Spinal cord (tissue), 10 donors: ENCODE data around the gene PTGER2. TPM values are rescaled to one million over a fixed set of nuclear protein-coding genes. Genes with fewer than 3 reads are reported as not detected.

Source experiments
- DNase-seq, 6 donors: peaks; one replicate each; pipeline versions ENCODE4 v3.0.0 to v3.0.0-alpha.2; 2013 to 2015; ENCODE audit warnings: low spot score in 6 of 6, low read depth in 4 of 6
- H3K27ac ChIP-seq: one replicate; pipeline ENCODE4 v1.5.1; 2013; ENCODE audit warnings: low read depth, low read length, control low read depth
- H3K27me3 ChIP-seq: one replicate; pipeline ENCODE4 v1.6.1; 2013; ENCODE audit warnings: low read length; ENCODE audit not compliant: control insufficient read depth, insufficient read depth
- H3K36me3 ChIP-seq: one replicate; pipeline ENCODE4 v1.6.1; 2013; ENCODE audit warnings: low read length; ENCODE audit not compliant: control insufficient read depth, insufficient read depth
- H3K4me1 ChIP-seq: one replicate; pipeline ENCODE4 v1.6.1; 2013; ENCODE audit warnings: low read length; ENCODE audit not compliant: control insufficient read depth, insufficient read depth
- H3K4me3 ChIP-seq: one replicate; pipeline ENCODE4 v1.5.1; 2013; ENCODE audit warnings: low read depth, low read length, control low read depth
- H3K9me3 ChIP-seq: one replicate; pipeline ENCODE4 v1.6.1; 2013; ENCODE audit warnings: low read length; ENCODE audit not compliant: control insufficient read depth, insufficient read depth
- WGBS: methylation state at CpG from one replicate; pipeline ENCODE4 v1.1.5; 2013; ENCODE audit warnings: missing lambda C conversion rate; ENCODE audit not compliant: insufficient coverage; 5-methylcytosine and 5-hydroxymethylcytosine counted together
- polyA plus RNA-seq, 2 donors: library from polyadenylated mRNA; unstranded; fragments of 120-200 nt; gene quantifications; one replicate each; pipeline ENCODE4 v1.2.1, GENCODE V29; 2013; ENCODE audit not compliant: insufficient read length in 2 of 2
- total RNA-seq, 2 donors: library from RNA; depleted of rRNA in 1 of 2; stranded (reverse); fragments of 120-200 nt in 1 of 2; fragments of >200 nt in 1 of 2; gene quantifications; one replicate each; pipeline versions ENCODE4 v1.2.3 to v1.2.4, GENCODE V29; 2013 to 2014
- donor health status: healthy.

The PTGER2 gene
- total and polyA plus RNA-seq, 4 donors = 2.4 to 3.6 (median 2.9) TPM

- Histone ChIP-seq H3K27me3 (no peaks in the 10 kb centered on the region), H3K4me3 (no peak overlapping the region), H3K9me3 (no peaks in the 10 kb centered on the region), H3K4me1 (no peaks in the 10 kb centered on the region), H3K27ac (no peak overlapping the region), H3K36me3 (no peaks in the 10 kb centered on the region)
- WGBS = 91% methylated on average over 4 of the region's 4 CpGs
- DNase-seq = no peak
These were observed 9.7 kb upstream of the PTGER2 start for GRCh38 chr14:52304248-52304904.

- Histone ChIP-seq H3K9me3 (no peaks in the 10 kb centered on the region), H3K27me3 (no peaks in the 10 kb centered on the region), H3K4me3 (no peak overlapping the region), H3K27ac (no peak overlapping the region), H3K4me1 (no peaks in the 10 kb centered on the region), H3K36me3 (no peaks in the 10 kb centered on the region)
- WGBS = 100% methylated on average over 2 of the region's 6 CpGs
- DNase-seq = no peak
These were observed 9.1 kb upstream of the PTGER2 start for GRCh38 chr14:52305014-52305413.

- peaks cover 10% of the 10 kb centered on the region for H3K27me3 ChIP-seq
- no peak overlapping the region for H3K27ac ChIP-seq
- H3K9me3 ChIP-seq = no peaks in the 10 kb centered on the region
- no peak for DNase-seq
- no peaks in the 10 kb centered on the region for H3K36me3 ChIP-seq
- no peak overlapping the region for H3K4me3 ChIP-seq
- no peaks in the 10 kb centered on the region for H3K4me1 ChIP-seq
- WGBS = no CpG with 5 or more reads among the region's 4 CpGs
These were observed 6.7 kb upstream of the PTGER2 start for GRCh38 chr14:52307376-52307775.

- H3K4me1 ChIP-seq = no peaks in the 10 kb centered on the region
- no peak overlapping the region for H3K4me3 ChIP-seq
- no peaks in the 10 kb centered on the region for H3K9me3 ChIP-seq
- H3K27me3 ChIP-seq = peaks cover 14% of the 10 kb centered on the region
- WGBS = no CpG with 5 or more reads among the region's 2 CpGs
- H3K27ac ChIP-seq = no peak overlapping the region
- no peaks in the 10 kb centered on the region for H3K36me3 ChIP-seq
- no peak for DNase-seq
These were observed 6.2 kb upstream of the PTGER2 start for GRCh38 chr14:52307905-52308304.

- H3K27me3 ChIP-seq = peaks cover 40% of the 10 kb centered on the region
These were observed 3.6 kb upstream of the PTGER2 start for GRCh38 chr14:52310541-52310940.

GRCh38 chr14:52312931-52313355 is 1.2 kb upstream of the PTGER2 start:
- 89% methylated on average over 4 of the region's 5 CpGs for whole genome bisulfite sequencing
- peaks cover 18% of the 10 kb centered on the region for H3K4me1 ChIP-seq
- no peak overlapping the region for H3K27ac ChIP-seq
- no peaks in the 10 kb centered on the region for H3K36me3 ChIP-seq
- H3K4me3 ChIP-seq = no peak overlapping the region
- DNase-seq = peak in 1 of 6 donors; percentile 35
- peaks cover 42% of the 10 kb centered on the region for H3K27me3 ChIP-seq
- H3K9me3 ChIP-seq = no peaks in the 10 kb centered on the region

More at GRCh38 chr14:52310541-52310940, 3.6 kb upstream of the PTGER2 start:
- no peak overlapping the region for H3K27ac ChIP-seq
- H3K4me3 ChIP-seq = no peak overlapping the region
- H3K4me1 ChIP-seq = peaks cover 18% of the 10 kb centered on the region
- H3K9me3 ChIP-seq = no peaks in the 10 kb centered on the region
- WGBS = no CpG with 5 or more reads among the region's 3 CpGs
- no peaks in the 10 kb centered on the region for H3K36me3 ChIP-seq
- DNase-seq = no peak

GRCh38 chr14:52313462-52313861 is 650 bp upstream of the PTGER2 start:
- H3K36me3 ChIP-seq = no peaks in the 10 kb centered on the region
- H3K4me1 ChIP-seq = peaks cover 18% of the 10 kb centered on the region
- H3K9me3 ChIP-seq = no peaks in the 10 kb centered on the region
- peak overlapping the region; percentile 48 for H3K4me3 ChIP-seq
- peaks cover 42% of the 10 kb centered on the region for H3K27me3 ChIP-seq
- WGBS = 13% methylated on average over 3 of the region's 10 CpGs
- no peak for DNase-seq
- peak overlapping the region; percentile 75 for H3K27ac ChIP-seq

GRCh38 chr14:52314595-52315354 is 663 bp downstream of the PTGER2 start:
- H3K4me1 ChIP-seq = peaks cover 18% of the 10 kb centered on the region
- 1% methylated on average over 63 of the region's 63 CpGs for WGBS
- H3K27ac ChIP-seq = no peak overlapping the region
- peaks cover 42% of the 10 kb centered on the region for H3K27me3 ChIP-seq
- no peaks in the 10 kb centered on the region for H3K9me3 ChIP-seq
- peak overlapping the region; percentile 56 for H3K4me3 ChIP-seq
- DNase-seq = peak in 1 of 6 donors; percentile 49
- H3K36me3 ChIP-seq = no peaks in the 10 kb centered on the region

- WGBS = 35% methylated on average over 6 of the region's 11 CpGs
- Histone ChIP-seq H3K27me3 (peaks cover 42% of the 10 kb centered on the region), H3K4me3 (peak overlapping the region; percentile 56), H3K27ac (no peak overlapping the region), H3K4me1 (peaks cover 18% of the 10 kb centered on the region), H3K9me3 (no peaks in the 10 kb centered on the region), H3K36me3 (no peaks in the 10 kb centered on the region)
- peak in 1 of 6 donors; percentile 7 for DNase-seq
These were observed 1.2 kb downstream of the PTGER2 start for GRCh38 chr14:52315355-52315718.

GRCh38 chr14:52318062-52318461 is 4.0 kb downstream of the PTGER2 start:
- H3K27ac ChIP-seq = no peak overlapping the region
- no CpG with 5 or more reads among the region's 2 CpGs for WGBS

More at GRCh38 chr14:52318062-52318461, 4.0 kb downstream of the PTGER2 start:
- H3K36me3 ChIP-seq = no peaks in the 10 kb centered on the region
- no peak for DNase-seq
- peaks cover 18% of the 10 kb centered on the region for H3K4me1 ChIP-seq
- H3K27me3 ChIP-seq = peaks cover 26% of the 10 kb centered on the region
- no peak overlapping the region for H3K4me3 ChIP-seq
- H3K9me3 ChIP-seq = no peaks in the 10 kb centered on the region
